Gastroesophageal sphincter (tissue), 3 donors: Measurements from ENCODE around the gene MSMP.
A peak's percentile ranks its signal among the peaks of the same experiment; 100 is the strongest.

Source experiments
- POLR2A ChIP-seq, 2 donors: fragments of 450-650 bp; IDR thresholded peaks; one replicate each; pipeline ENCODE4 v1.6.1; 2017; ENCODE audit warnings: antibody characterized with exemption in 2 of 2, mild to moderate bottlenecking in 2 of 2, moderate library complexity in 1 of 2
- TF ChIP-seq, protein P1 (sequence below), 4 experiments: fragments of 200-600 bp in 2 of 4; fragments of 450-650 bp in 2 of 4; sonication (generic) in 1 of 4; IDR thresholded peaks; one replicate each; pipeline ENCODE4 v1.5.1; 2017 to 2019; ENCODE audit warnings: antibody characterized with exemption in 4 of 4, mild to moderate bottlenecking in 2 of 4, moderate library complexity in 2 of 4

DNA sequence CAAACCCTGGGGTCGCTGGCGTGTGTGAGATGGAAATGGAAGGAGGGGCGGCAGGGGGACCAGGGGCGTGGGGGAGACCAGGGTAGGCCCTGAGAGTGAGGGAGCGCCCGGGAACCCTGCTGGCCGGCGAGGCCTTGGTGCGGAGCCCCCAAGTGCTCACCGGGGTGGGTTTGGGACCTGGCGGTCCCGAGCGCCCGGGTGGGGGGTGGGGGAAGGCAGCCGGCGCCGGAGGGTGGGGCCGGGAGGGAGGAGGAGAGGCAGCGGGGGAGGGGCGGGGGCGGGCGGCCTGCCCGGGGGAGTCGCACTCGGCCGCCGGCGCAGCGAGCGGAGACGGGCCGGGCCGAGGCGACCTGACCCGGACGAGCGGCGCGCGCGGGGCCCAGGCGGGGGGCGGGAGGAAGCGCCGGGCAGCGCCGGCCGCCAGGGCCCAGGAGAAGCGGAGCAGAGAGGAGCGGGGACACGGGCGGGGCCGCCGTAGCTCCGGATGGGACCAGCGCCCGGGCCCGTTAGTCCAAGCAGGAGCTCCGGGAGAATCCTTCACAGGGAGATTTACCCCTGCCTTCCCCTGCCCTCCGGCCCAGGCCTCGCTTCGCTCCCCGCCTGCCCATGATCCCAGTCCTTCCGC, 37.3 kb upstream of the MSMP start, which contains the start of gene NPR2:
- TF ChIP-seq, protein P1, sequence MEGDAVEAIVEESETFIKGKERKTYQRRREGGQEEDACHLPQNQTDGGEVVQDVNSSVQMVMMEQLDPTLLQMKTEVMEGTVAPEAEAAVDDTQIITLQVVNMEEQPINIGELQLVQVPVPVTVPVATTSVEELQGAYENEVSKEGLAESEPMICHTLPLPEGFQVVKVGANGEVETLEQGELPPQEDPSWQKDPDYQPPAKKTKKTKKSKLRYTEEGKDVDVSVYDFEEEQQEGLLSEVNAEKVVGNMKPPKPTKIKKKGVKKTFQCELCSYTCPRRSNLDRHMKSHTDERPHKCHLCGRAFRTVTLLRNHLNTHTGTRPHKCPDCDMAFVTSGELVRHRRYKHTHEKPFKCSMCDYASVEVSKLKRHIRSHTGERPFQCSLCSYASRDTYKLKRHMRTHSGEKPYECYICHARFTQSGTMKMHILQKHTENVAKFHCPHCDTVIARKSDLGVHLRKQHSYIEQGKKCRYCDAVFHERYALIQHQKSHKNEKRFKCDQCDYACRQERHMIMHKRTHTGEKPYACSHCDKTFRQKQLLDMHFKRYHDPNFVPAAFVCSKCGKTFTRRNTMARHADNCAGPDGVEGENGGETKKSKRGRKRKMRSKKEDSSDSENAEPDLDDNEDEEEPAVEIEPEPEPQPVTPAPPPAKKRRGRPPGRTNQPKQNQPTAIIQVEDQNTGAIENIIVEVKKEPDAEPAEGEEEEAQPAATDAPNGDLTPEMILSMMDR (IDR thresholded peaks at IDR 0.05) = peak in 2 of 4 experiments; percentile 26 to 32
- peak; percentile 32 to 43 for TF ChIP-seq POLR2A (IDR thresholded peaks at IDR 0.05)
